Ectodermal cell (in vitro differentiated cells): ENCODE results near the gene GMCL1.

ENCODE experiments used
- H3K27ac ChIP-seq: 2 replicates; pipeline ENCODE4 v1.7.0; 2013; ENCODE audit warnings: mild to moderate bottlenecking, low read depth, low read length; ENCODE audit not compliant: insufficient read depth, poor library complexity, severe bottlenecking
- H3K27me3 ChIP-seq: 2 replicates; pipeline ENCODE4 v1.7.0; 2013; ENCODE audit warnings: mild to moderate bottlenecking, low read length; ENCODE audit not compliant: insufficient read depth, control insufficient read depth, poor library complexity, severe bottlenecking
- H3K36me3 ChIP-seq: one replicate; pipeline ENCODE4 v1.7.0; 2013; ENCODE audit warnings: low read length; ENCODE audit not compliant: control insufficient read depth, insufficient read depth
- H3K4me1 ChIP-seq: one replicate; pipeline ENCODE4 v1.7.0; 2013; ENCODE audit warnings: low read length; ENCODE audit not compliant: control insufficient read depth, insufficient read depth
- H3K4me3 ChIP-seq: 2 replicates; pipeline ENCODE4 v1.7.0; 2013; ENCODE audit warnings: low read depth, low read length, control low read depth; ENCODE audit not compliant: insufficient read depth
- H3K9me3 ChIP-seq: 2 replicates; pipeline ENCODE4 v1.7.0; 2013; ENCODE audit warnings: mild to moderate bottlenecking, low read length, moderate library complexity; ENCODE audit not compliant: control insufficient read depth
- WGBS, 2 experiments: methylation state at CpG; one replicate each; pipeline ENCODE4 v1.1.7; 2013; ENCODE audit warnings: missing lambda C conversion rate in 2 of 2; 5-methylcytosine and 5-hydroxymethylcytosine counted together

The GMCL1 gene

DNA sequence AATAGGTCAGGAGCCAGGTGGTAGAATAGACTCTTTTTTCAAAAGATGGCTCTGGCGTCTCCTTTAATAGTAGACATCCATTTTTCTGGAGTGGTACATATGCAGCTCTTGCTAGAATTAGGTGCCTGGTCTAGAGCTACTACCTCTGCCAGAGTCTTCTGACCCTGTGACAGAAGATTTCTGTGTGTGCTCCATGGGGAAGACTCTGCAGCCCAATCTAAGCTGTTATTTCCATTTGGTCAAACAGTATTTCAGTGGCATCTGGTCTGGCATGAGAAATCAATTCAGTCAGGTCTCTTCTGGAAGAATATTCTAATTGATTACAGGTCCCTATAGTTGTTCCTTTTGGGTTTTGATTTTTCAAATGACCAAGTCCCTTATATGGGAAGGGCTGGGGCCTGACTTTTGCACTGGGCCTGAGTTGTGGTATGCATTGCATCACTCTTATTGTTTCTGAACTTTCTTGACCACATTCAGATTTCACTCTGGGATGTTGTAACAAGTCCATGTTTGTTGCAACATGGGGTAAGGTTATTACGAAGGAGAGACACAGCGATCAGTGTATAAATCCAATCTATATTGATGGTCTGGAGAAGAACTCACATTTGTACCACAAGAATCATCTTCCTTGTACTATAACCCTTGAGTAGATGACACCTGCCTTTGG, 97.5 kb downstream of the GMCL1 start:
- Histone ChIP-seq H3K36me3 (no peaks in the 10 kb centered on the region), H3K4me1 (no peaks in the 10 kb centered on the region), H3K4me3 (no peak overlapping the region), H3K27me3 (no peaks in the 10 kb centered on the region), H3K27ac (no peak overlapping the region), H3K9me3 (no peaks in the 10 kb centered on the region)
- WGBS, 2 experiments = 63 to 65% methylated on average over 3 of the region's 3 CpGs
